HL-60 (cell line): Measurements from ENCODE around the gene TMEM132D.

Experiments used
- DNase-seq, 2 experiments: peaks; one replicate each; pipeline ENCODE4 v3.0.0-alpha.2; 2010 to 2020; ENCODE audit warnings: low read depth in 1 of 2, low spot score in 1 of 2
- H3K27ac ChIP-seq: fragments of 250-450 bp; sonication (Bioruptor Pico); replicated peaks from 2 replicates; pipeline ENCODE4 v1.5.1; 2020; ENCODE audit warnings: mild to moderate bottlenecking, moderate library complexity
- H3K27me3 ChIP-seq: fragments of 250-450 bp; sonication (Bioruptor Pico); 2 replicates; pipeline ENCODE4 v1.5.1; 2021; ENCODE audit warnings: mild to moderate bottlenecking, moderate library complexity; ENCODE audit not compliant: insufficient read depth, poor library complexity, severe bottlenecking
- H3K4me3 ChIP-seq: replicated peaks from 2 replicates; pipeline ENCODE4 v1.5.1; 2011; ENCODE audit warnings: mild to moderate bottlenecking, control low read depth, low read length; ENCODE audit not compliant: insufficient read depth
- CTCF ChIP-seq: IDR thresholded peaks from one replicate; pipeline ENCODE4 v1.5.1; 2011; ENCODE audit warnings: low read length, control low read depth, inconsistent platforms; ENCODE audit not compliant: insufficient read depth
- GABPA ChIP-seq: IDR thresholded peaks from 2 replicates; pipeline ENCODE4 v1.6.1; 2012; ENCODE audit warnings: low read depth
- POLR2AphosphoS5 ChIP-seq: IDR thresholded peaks from 2 replicates; pipeline ENCODE4 v1.6.1; 2012; ENCODE audit warnings: low read depth
- REST ChIP-seq: IDR thresholded peaks from 2 replicates; pipeline ENCODE4 v1.6.1; 2012; ENCODE audit warnings: low read depth; ENCODE audit not compliant: insufficient replicate concordance
- SPI1 ChIP-seq: IDR thresholded peaks from 2 replicates; pipeline ENCODE4 v1.6.1; 2012; ENCODE audit warnings: low read depth, mild to moderate bottlenecking, borderline replicate concordance

The TMEM132D gene

GRCh38 chr12:129230995-129231394 lies 672.8 kb downstream of the TMEM132D start:
- no peak for TF ChIP-seq GABPA
- no peak for TF ChIP-seq CTCF
- TF ChIP-seq SPI1: no peak
- no peak for TF ChIP-seq POLR2AphosphoS5
- TF ChIP-seq REST: no peak
- no peak for DNase-seq
- no peaks in the 10 kb centered on the region for H3K27me3 ChIP-seq
- no peak overlapping the region for H3K27ac ChIP-seq
- H3K4me3 ChIP-seq: no peak overlapping the region

GRCh38 chr12:129226851-129227250 lies 677.0 kb downstream of the TMEM132D start:
- no peak for TF ChIP-seq POLR2AphosphoS5
- no peak for TF ChIP-seq GABPA
- no peak for TF ChIP-seq SPI1
- no peak for TF ChIP-seq REST
- TF ChIP-seq CTCF: no peak
- H3K27me3 ChIP-seq: no peaks in the 10 kb centered on the region

GRCh38 chr12:129226005-129226404 lies 677.8 kb downstream of the TMEM132D start:
- H3K27me3 ChIP-seq: no peaks in the 10 kb centered on the region
- no peak overlapping the region for H3K4me3 ChIP-seq
- no peak for DNase-seq
- H3K27ac ChIP-seq: no peak overlapping the region
- no peak for TF ChIP-seq REST

More at GRCh38 chr12:129226851-129227250, 677.0 kb downstream of the TMEM132D start:
- no peak overlapping the region for H3K27ac ChIP-seq
- no peak overlapping the region for H3K4me3 ChIP-seq
- no peak for DNase-seq

GRCh38 chr12:129215556-129215955 lies 688.3 kb downstream of the TMEM132D start:
- Histone ChIP-seq H3K4me3 (no peak overlapping the region), H3K27ac (no peak overlapping the region), H3K27me3 (no peaks in the 10 kb centered on the region)
- TF ChIP-seq CTCF (no peak), POLR2AphosphoS5 (no peak), GABPA (no peak), SPI1 (no peak), REST (no peak)
- no peak for DNase-seq
